Activated naive CD8-positive, alpha-beta T cell treated with anti-CD3 and anti-CD28 coated beads, Interleukin-2, amount 10 ng/mL, durations not matched to agents 7 days and 5 days (primary cell): Measurements from ENCODE around the gene C2CD2. TPM values are rescaled to one million over a fixed set of nuclear protein-coding genes. Genes with fewer than 3 reads are reported as not detected.

Experiments
- ATAC-seq: fragments of 150-1000 bp; cut with Tn5 transposase; one replicate; pipeline ENCODE4 v1.10.0; 2021; ENCODE audit warnings: low read depth, moderate library complexity
- POLR2A ChIA-PET: fragments of 350-600 bp; sonication (Branson Sonifier 250); formaldehyde crosslinking; loops from one replicate; lab custom pipeline; 2021; ENCODE audit warnings: antibody characterized with exemption; lab: Charles Lee
- DNase-seq: peaks from one replicate; pipeline ENCODE4 v3.0.0; 2021
- H3K27ac Mint-ChIP-seq: one replicate; pipeline ENCODE4 v1.8.0; 2022; ENCODE audit warnings: mild to moderate bottlenecking, mixed read lengths
- H3K27me3 Mint-ChIP-seq: one replicate; pipeline ENCODE4 v1.8.0; 2022; ENCODE audit warnings: mild to moderate bottlenecking, moderate library complexity, mixed read lengths
- H3K36me3 Mint-ChIP-seq: one replicate; pipeline ENCODE4 v1.8.0; 2021; ENCODE audit warnings: mild to moderate bottlenecking, mixed read lengths
- H3K4me1 Mint-ChIP-seq: one replicate; pipeline ENCODE4 v1.8.0; 2021; ENCODE audit warnings: mixed read lengths
- H3K4me3 Mint-ChIP-seq: one replicate; pipeline ENCODE4 v1.8.0; 2022; ENCODE audit warnings: mild to moderate bottlenecking, moderate library complexity, mixed read lengths
- H3K9me3 Mint-ChIP-seq: one replicate; pipeline ENCODE4 v1.8.0; 2021; ENCODE audit warnings: mixed read lengths
- total RNA-seq, 2 experiments: library from RNA; stranded (reverse); gene quantifications; one replicate each; pipeline ENCODE4 v1.2.3, GENCODE V29; 2021

Gene C2CD2
- total RNA-seq, 2 experiments from 2014 or later: 9.4 to 11.9 TPM

DNA sequence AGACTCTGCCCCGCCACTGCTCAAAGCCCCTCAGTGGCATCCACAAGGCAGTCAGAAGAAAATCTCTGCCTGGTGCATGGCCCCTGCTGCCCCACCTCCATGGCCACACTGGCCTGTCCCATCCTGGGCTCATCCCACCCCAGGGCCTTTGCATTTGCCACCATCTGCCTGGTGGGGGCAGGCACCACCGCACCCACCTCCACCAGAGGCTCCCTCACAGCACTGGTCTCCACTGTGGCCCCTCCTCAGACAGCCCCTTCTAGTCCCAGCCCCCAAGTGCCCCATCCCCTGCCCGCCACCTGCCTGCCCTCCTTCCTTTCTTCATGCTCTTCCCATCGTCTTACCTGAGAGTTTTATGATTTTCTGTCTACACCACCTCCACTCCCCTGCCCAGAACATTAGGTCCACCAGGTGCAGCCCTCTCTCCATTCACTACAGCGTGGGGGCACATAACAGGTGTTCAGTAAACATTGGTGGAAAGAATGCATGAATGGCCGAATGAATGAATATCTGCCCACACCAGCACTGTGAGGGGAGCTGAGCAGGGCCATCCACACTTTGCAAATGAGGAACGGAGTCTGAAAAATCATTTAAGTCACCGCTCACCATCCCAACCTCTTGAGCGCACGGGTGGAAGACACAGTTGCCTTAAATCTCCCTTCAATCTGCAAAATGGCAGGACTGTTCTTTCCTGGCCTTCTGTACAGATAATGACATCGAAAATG is 76.7 kb downstream of the C2CD2 start:
- no peaks in the 10 kb centered on the region for H3K27me3 Mint-ChIP-seq
- H3K9me3 Mint-ChIP-seq: no peaks in the 10 kb centered on the region
- DNase-seq: no peak
- peak overlapping the region; percentile 85 for H3K4me3 Mint-ChIP-seq
- H3K27ac Mint-ChIP-seq: peak overlapping the region; percentile 47
- H3K36me3 Mint-ChIP-seq: no peaks in the 10 kb centered on the region
- H3K4me1 Mint-ChIP-seq: peaks cover 14% of the 10 kb centered on the region
- no peak for ATAC-seq
- POLR2A ChIA-PET: interaction anchor here (0.6 to 3.6 kb wide), 8 partner anchors 8 to 187 kb away, joined by 3 to 22 read pairs (median 4); no protein-coding TSS in a partner anchor

GRCh38 chr21:41876396-41876795 is 77.4 kb downstream of the C2CD2 start:
- Mint-ChIP-seq H3K36me3 (no peaks in the 10 kb centered on the region), H3K4me1 (peaks cover 14% of the 10 kb centered on the region), H3K9me3 (no peaks in the 10 kb centered on the region), H3K4me3 (no peak overlapping the region), H3K27ac (no peak overlapping the region), H3K27me3 (no peaks in the 10 kb centered on the region)
- ATAC-seq (no peak), DNase-seq (no peak)
- POLR2A ChIA-PET: interaction anchor here (1.5 kb wide), 1 partner anchor 19 kb away, joined by 4 read pairs; no protein-coding TSS in a partner anchor

DNA sequence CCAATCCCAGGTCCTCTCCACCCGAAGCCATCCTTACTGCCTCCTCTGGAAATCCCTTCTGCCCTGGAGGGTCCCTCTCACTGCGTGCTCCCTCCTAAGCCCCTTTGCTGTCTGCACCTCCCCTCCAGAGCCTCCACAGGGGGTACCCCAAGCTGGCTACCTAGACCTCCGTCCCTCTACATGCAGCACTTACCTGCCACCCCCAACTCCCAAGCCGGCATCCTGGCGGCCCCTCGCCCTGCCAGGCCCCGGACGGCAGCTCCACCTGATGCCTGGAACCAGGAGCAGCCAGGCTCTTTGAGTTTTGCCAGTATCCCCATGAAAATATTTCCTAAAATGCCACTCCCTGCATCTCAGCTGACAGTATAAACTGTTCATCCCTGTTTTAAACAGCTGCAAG is 78.7 kb downstream of the C2CD2 start:
- no peak for DNase-seq
- H3K36me3 Mint-ChIP-seq: no peaks in the 10 kb centered on the region
- H3K27me3 Mint-ChIP-seq: no peaks in the 10 kb centered on the region
- no peak overlapping the region for H3K4me3 Mint-ChIP-seq
- H3K27ac Mint-ChIP-seq: no peak overlapping the region
- no peak for ATAC-seq
- POLR2A ChIA-PET: interaction anchor here (1.5 kb wide), 1 partner anchor 21 kb away, joined by 4 read pairs; no protein-coding TSS in a partner anchor
- peaks cover 16% of the 10 kb centered on the region for H3K4me1 Mint-ChIP-seq
- no peaks in the 10 kb centered on the region for H3K9me3 Mint-ChIP-seq

GRCh38 chr21:41874611-41875010 is 79.2 kb downstream of the C2CD2 start:
- DNase-seq: no peak
- no peak overlapping the region for H3K27ac Mint-ChIP-seq
- no peak for ATAC-seq
- H3K4me1 Mint-ChIP-seq: peaks cover 16% of the 10 kb centered on the region
- H3K27me3 Mint-ChIP-seq: no peaks in the 10 kb centered on the region
- no peaks in the 10 kb centered on the region for H3K9me3 Mint-ChIP-seq
- no peaks in the 10 kb centered on the region for H3K36me3 Mint-ChIP-seq
- H3K4me3 Mint-ChIP-seq: no peak overlapping the region
- POLR2A ChIA-PET: no interaction called here

DNA sequence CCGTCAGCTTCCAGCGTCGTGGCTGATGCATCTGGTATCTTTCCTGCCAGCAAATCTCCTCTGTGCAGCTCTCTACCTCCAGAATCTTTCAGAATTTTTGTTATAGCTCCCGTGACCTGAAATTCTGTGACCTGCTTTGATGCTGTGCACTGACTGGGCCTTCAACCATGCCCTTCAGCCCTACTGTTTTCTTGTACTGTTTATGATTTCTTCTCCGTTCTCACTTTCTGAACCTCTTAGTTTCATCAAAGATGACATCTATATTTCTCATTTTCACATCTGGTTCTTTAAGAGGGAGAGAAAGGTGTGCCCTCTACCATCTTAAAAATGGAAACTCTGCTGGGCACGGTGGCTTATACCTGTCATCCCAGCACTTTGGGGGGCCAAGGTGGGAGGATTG is 80.4 kb downstream of the C2CD2 start:
- Mint-ChIP-seq H3K36me3 (peaks cover 2% of the 10 kb centered on the region), H3K27me3 (no peaks in the 10 kb centered on the region), H3K9me3 (no peaks in the 10 kb centered on the region), H3K4me1 (peaks cover 18% of the 10 kb centered on the region), H3K4me3 (no peak overlapping the region), H3K27ac (no peak overlapping the region)
- POLR2A ChIA-PET: no interaction called here
- DNase-seq (no peak), ATAC-seq (no peak)

DNA sequence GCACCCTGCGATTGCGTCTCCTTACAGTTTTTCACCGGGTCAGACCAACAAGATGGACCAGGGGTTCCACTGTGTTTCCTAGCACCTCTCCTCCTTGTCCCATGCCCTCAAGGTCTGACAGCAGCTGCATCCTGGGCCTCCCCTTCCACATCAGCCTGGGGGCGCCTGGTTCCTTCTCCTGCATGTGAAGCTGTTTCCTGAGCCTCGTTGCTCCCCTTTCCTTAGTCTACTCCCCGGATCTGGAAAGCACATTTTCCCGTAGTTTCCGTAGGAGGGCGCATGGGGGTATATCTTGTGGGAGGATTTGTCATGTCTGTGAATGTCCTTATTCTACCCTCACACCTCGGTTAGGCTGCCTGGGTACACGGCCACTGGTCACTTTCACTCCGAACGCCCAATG is 80.8 kb downstream of the C2CD2 start:
- H3K27me3 Mint-ChIP-seq: no peaks in the 10 kb centered on the region
- ATAC-seq (no peak), DNase-seq (no peak)
- peaks cover 16% of the 10 kb centered on the region for H3K4me1 Mint-ChIP-seq
- peaks cover 2% of the 10 kb centered on the region for H3K36me3 Mint-ChIP-seq
- no peaks in the 10 kb centered on the region for H3K9me3 Mint-ChIP-seq
- POLR2A ChIA-PET: no interaction called here
- no peak overlapping the region for H3K4me3 Mint-ChIP-seq
- no peak overlapping the region for H3K27ac Mint-ChIP-seq

DNA sequence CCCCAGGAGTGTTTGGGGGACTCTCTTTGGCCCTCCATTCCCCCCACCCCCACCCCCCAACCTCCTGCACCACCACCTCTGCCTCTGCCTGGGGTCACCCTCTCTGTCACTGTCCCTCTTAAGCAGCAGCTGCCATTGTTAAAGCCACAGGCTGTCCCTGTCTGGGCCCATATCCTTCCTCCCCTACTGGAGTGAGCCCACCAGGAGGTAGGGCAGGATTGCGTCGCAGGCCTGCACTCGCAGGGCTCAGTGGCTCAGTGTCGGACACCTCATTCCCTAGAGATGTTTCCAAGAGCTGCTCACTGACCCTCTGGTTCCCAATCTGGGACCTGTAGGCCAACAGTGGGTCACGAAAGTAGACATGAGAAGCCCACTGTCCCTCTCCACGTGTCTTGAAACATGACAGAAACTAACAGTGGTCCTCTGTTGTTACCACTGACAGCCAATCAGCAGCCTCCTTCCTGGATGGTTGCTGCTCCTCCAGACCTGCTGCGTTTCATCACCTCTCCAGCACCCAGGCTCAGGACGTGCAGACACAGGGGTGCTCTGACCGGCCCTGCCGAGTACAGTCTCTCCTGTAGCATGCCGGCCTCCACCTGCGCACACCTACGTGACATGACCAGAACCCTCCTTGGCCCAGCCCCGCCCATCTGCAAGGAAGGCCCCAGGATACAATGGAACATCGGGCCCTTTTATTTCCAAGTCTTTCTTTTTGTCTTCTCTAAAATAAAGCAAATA is 82.4 kb downstream of the C2CD2 start:
- Mint-ChIP-seq H3K4me3 (no peak overlapping the region), H3K27ac (no peak overlapping the region), H3K9me3 (no peaks in the 10 kb centered on the region), H3K36me3 (peaks cover 2% of the 10 kb centered on the region), H3K4me1 (peaks cover 9% of the 10 kb centered on the region), H3K27me3 (no peaks in the 10 kb centered on the region)
- POLR2A ChIA-PET: no interaction called here
- ATAC-seq: no peak
- no peak for DNase-seq

GRCh38 chr21:41869771-41870170 is 84.0 kb downstream of the C2CD2 start:
- no peak overlapping the region for H3K4me3 Mint-ChIP-seq
- no peak for ATAC-seq
- POLR2A ChIA-PET: interaction anchor here (1.2 to 1.4 kb wide), 2 partner anchors 8 to 10 kb away, joined by 3 to 4 read pairs; partner anchors contain the start of gene PRDM15
- H3K9me3 Mint-ChIP-seq: no peaks in the 10 kb centered on the region
- H3K36me3 Mint-ChIP-seq: peaks cover 2% of the 10 kb centered on the region
- H3K4me1 Mint-ChIP-seq: peaks cover 22% of the 10 kb centered on the region
- H3K27me3 Mint-ChIP-seq: no peaks in the 10 kb centered on the region
- H3K27ac Mint-ChIP-seq: no peak overlapping the region
- DNase-seq: no peak

- no peak overlapping the region for H3K27ac Mint-ChIP-seq
- H3K9me3 Mint-ChIP-seq: no peaks in the 10 kb centered on the region
- no peaks in the 10 kb centered on the region for H3K27me3 Mint-ChIP-seq
- no peak overlapping the region for H3K4me3 Mint-ChIP-seq
- H3K36me3 Mint-ChIP-seq: peaks cover 3% of the 10 kb centered on the region
- POLR2A ChIA-PET: no interaction called here
- peaks cover 20% of the 10 kb centered on the region for H3K4me1 Mint-ChIP-seq
- DNase-seq: no peak
- ATAC-seq: no peak
Observed at GRCh38 chr21:41868062-41868710, 85.6 kb downstream of the C2CD2 start.

DNA sequence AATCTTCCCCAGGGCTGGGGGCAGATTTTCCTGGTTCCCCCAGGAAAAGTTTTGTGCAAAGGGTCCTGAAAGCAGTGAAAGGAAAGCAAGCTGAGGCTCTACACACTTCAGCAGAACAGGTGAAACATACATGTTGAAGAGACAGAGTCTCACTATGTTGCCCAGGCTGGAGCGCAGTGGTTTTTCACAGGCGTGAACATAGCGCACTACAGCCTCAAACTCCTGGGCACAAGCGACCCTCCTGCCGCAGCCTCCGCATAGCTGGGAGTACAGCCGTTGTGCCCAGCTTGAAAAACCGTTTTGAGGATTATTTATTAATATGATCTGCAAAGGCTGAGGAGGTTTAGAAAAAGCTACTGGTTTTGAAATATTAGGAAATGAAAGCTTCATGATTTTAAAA is 86.5 kb downstream of the C2CD2 start:
- Mint-ChIP-seq H3K27me3 (no peaks in the 10 kb centered on the region), H3K9me3 (no peaks in the 10 kb centered on the region), H3K36me3 (peaks cover 3% of the 10 kb centered on the region), H3K27ac (no peak overlapping the region), H3K4me3 (no peak overlapping the region), H3K4me1 (peaks cover 23% of the 10 kb centered on the region)
- POLR2A ChIA-PET: no interaction called here
- ATAC-seq: no peak
- no peak for DNase-seq

- DNase-seq (no peak), ATAC-seq (no peak)
- peaks cover 23% of the 10 kb centered on the region for H3K4me1 Mint-ChIP-seq
- peaks cover 3% of the 10 kb centered on the region for H3K36me3 Mint-ChIP-seq
- no peaks in the 10 kb centered on the region for H3K9me3 Mint-ChIP-seq
- POLR2A ChIA-PET: no interaction called here
- H3K4me3 Mint-ChIP-seq: no peak overlapping the region
- no peaks in the 10 kb centered on the region for H3K27me3 Mint-ChIP-seq
- H3K27ac Mint-ChIP-seq: no peak overlapping the region
Observed at GRCh38 chr21:41866274-41866809, 87.5 kb downstream of the C2CD2 start.

DNA sequence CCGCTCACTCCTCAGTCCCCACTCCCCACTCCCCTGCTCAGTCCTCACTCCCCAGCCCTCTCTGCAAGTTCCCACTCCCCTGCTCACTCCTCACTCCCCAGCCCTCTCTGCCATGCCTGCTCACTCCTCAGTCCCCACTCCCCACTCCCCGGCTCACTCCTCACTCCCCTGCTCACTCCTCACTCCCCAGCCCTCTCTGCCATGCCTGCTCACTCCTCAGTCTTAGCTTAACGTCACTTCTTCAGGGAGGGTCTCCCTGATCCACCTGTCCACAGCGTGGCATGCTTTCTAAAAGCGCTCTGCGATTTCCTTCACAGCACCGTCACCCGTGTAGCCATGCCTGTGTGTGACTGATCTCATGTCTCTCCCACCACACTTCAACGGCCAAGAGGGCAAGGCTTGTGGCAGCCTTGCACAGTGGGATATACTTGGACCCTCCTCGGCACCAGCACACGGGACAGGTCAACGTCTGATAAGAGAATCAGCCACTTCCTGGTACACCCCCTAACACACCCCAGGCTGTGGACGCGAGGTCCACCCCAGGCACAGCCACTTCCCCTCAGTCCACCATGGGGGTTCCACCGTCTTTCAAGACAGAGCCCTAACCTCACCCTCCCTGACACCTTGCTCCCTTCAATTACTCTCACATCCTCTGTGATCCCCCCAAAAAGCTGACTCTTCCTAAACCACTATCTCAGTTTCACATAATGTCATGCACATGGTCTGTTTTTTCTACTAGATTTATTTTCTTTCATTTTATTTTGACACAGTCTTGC is 88.6 kb downstream of the C2CD2 start:
- POLR2A ChIA-PET: no interaction called here
- no peaks in the 10 kb centered on the region for H3K27me3 Mint-ChIP-seq
- peak overlapping the region; percentile 28 for H3K27ac Mint-ChIP-seq
- H3K9me3 Mint-ChIP-seq: no peaks in the 10 kb centered on the region
- ATAC-seq (peak; percentile 52), DNase-seq (no peak)
- H3K4me3 Mint-ChIP-seq: no peak overlapping the region
- peaks cover 3% of the 10 kb centered on the region for H3K36me3 Mint-ChIP-seq
- peaks cover 21% of the 10 kb centered on the region for H3K4me1 Mint-ChIP-seq
